ENCODE results near the gene BACH2. TPM values are rescaled to one million over a fixed set of nuclear protein-coding genes. Genes with fewer than 3 reads are reported as not detected.

Gene BACH2
- total and polyA plus RNA-seq, 9 of the 15 experiments (the other 6 are each of a cell fraction or from before 2014, with no cell fraction given), result 0.06 to 3.1 (median 0.59) TPM

- no peak for TF ChIP-seq TRIM25 (IDR thresholded peaks at IDR 0.05; ENCODE audit: borderline replicate concordance)
- peak in 1 of 2 experiments; percentile 46; a peak in 1 of 4 replicates for TF ChIP-seq SRF (CRISPR knock-in tag; IDR thresholded peaks at IDR 0.05)
- no peak for TF ChIP-seq MCM2 (IDR thresholded peaks at IDR 0.05; ENCODE audit: low read depth)
- peak; percentile 38; the same call in 1 of the 2 replicates for TF ChIP-seq TEAD4 (IDR thresholded peaks at IDR 0.05; ENCODE audit: low read length)
- TF ChIP-seq TEAD4 (CRISPR knock-in tag; IDR thresholded peaks at IDR 0.05; ENCODE audit: borderline replicate concordance), result no peak
- TF ChIP-seq ARID3A (IDR thresholded peaks at IDR 0.05; ENCODE audit: borderline replicate concordance, low read depth, low read length), result no peak
- peak; percentile 98 for TF ChIP-seq NFE2 (IDR thresholded peaks at IDR 0.05; ENCODE audit: low read depth)
- TF ChIP-seq ZC3H11A (IDR thresholded peaks at IDR 0.05; ENCODE audit: low read depth, low read length), result no peak
- peak; percentile 49; the same call in 1 of the 2 replicates for TF ChIP-seq REST (IDR thresholded peaks at IDR 0.05; ENCODE audit: borderline replicate concordance)
- TF ChIP-seq REST (CRISPR knock-in tag; IDR thresholded peaks at IDR 0.05; ENCODE audit: low read depth), result no peak
- peak; percentile 45; the same call in 1 of the 2 replicates for TF ChIP-seq TCF3 (CRISPR knock-in tag; IDR thresholded peaks at IDR 0.05)
- TF ChIP-seq RAD21 (CRISPR knock-in tag; conservative IDR thresholded peaks at IDR 0.05 in 1 of 2, IDR thresholded peaks at IDR 0.05 in 1 of 2), result peak in 1 of 2 experiments; percentile 33; a peak in 2 of 4 replicates
- TF ChIP-seq MECOM (CRISPR knock-in tag; IDR thresholded peaks at IDR 0.05), result no peak
- no peak for TF ChIP-seq ETS2 (tag; IDR thresholded peaks at IDR 0.05; ENCODE audit: borderline replicate concordance, poor library complexity, severe bottlenecking)
Observed at GRCh38 chr6:90285611-90286381, 10.8 kb downstream of the BACH2 start (continued).

Measured in K562 (cell line).